GM12878 (cell line): ENCODE results near the gene CARD9. TPM values are rescaled to one million over a fixed set of nuclear protein-coding genes. Genes with fewer than 3 reads are reported as not detected.
A peak's percentile ranks its signal among the peaks of the same experiment; 100 is the strongest.

Experiments used
- ATAC-seq: fragments of 200-7000 bp; cut with Tn5 transposase; 3 replicates; pipeline ENCODE4 v1.9.1; 2020; ENCODE audit warnings: mild to moderate bottlenecking, moderate library complexity
- BruUV-seq: library from RNA; stranded (reverse); fragments of 400-500 nt; replicated peaks from 2 replicates; lab custom pipeline; 2021; lab: Mats Ljungman, UMichigan
- CTCF ChIA-PET: fragments of 300-600 bp; sonication (Branson Sonifier 250); formaldehyde crosslinking; extraction: SDS; loops from one replicate; lab custom pipeline; 2021; ENCODE audit warnings: inconsistent platforms; lab: Yijun Ruan, JAX
- POLR2A ChIA-PET: fragments of 350-600 bp; formaldehyde crosslinking; extraction: SDS; loops from one replicate; lab custom pipeline; 2021; ENCODE audit warnings: inconsistent platforms; lab: Charles Lee
- RAD21 ChIA-PET: fragments of 300-600 bp; sonication (Branson Sonifier 250); formaldehyde crosslinking; loops from one replicate; lab custom pipeline; 2023; ENCODE audit warnings: antibody characterized with exemption; ENCODE audit not compliant: unreplicated experiment; lab: Charles Lee
- SMC1A ChIA-PET: fragments of 300-600 bp; sonication (Branson Sonifier 250); formaldehyde crosslinking; loops from one replicate; lab custom pipeline; 2023; ENCODE audit not compliant: unreplicated experiment, uncharacterized antibody; lab: Charles Lee
- DNase-seq: peaks from one replicate; pipeline ENCODE4 v3.0.0-alpha.2; 2011; ENCODE audit warnings: low read depth, low spot score
- FAIRE-seq: peaks from 3 replicates; lab custom pipeline; 2011; peaks lifted over from hg19 to GRCh38; lab: Jason Lieb, UNC
- H2AFZ ChIP-seq: 2 replicates; pipeline ENCODE4 v1.6.0; 2011; ENCODE audit warnings: low read depth, low read length, control low read depth; ENCODE audit not compliant: control insufficient read depth
- H3K27ac ChIP-seq: 2 replicates; pipeline ENCODE4 v1.5.1; 2011; ENCODE audit warnings: control low read depth; ENCODE audit not compliant: control insufficient read depth, insufficient read depth
- H3K27me3 ChIP-seq, 2 experiments: replicated peaks in 1 of 2; 2 replicates each; pipeline versions ENCODE4 v1.6.0 to v1.6.1; 2011; ENCODE audit warnings: low read length in 1 of 2; ENCODE audit not compliant: control insufficient read depth in 2 of 2, insufficient read depth in 2 of 2
- H3K36me3 ChIP-seq, 2 experiments: 2 replicates each; pipeline ENCODE4 v1.5.1; 2011; ENCODE audit warnings: low read length in 1 of 2; ENCODE audit not compliant: control insufficient read depth in 2 of 2, insufficient read depth in 2 of 2
- H3K4me1 ChIP-seq: 2 replicates; pipeline ENCODE4 v1.6.1; 2011; ENCODE audit warnings: mild to moderate bottlenecking, low read length, moderate library complexity, mixed read lengths; ENCODE audit not compliant: control insufficient read depth, insufficient read depth
- H3K4me2 ChIP-seq: 2 replicates; pipeline ENCODE4 v1.6.0; 2011; ENCODE audit warnings: control low read depth; ENCODE audit not compliant: control insufficient read depth, insufficient read depth
- H3K4me3 ChIP-seq: fragments of 200-600 bp; sonication (generic); 2 replicates; pipeline ENCODE4 v1.5.1; 2016
- H3K79me2 ChIP-seq: 2 replicates; pipeline ENCODE4 v1.6.0; 2011; ENCODE audit warnings: low read length; ENCODE audit not compliant: control insufficient read depth, insufficient read depth
- H3K9ac ChIP-seq: 2 replicates; pipeline ENCODE4 v1.8.0; 2011; ENCODE audit warnings: low read length, control low read depth, mixed read lengths; ENCODE audit not compliant: control insufficient read depth, insufficient read depth
- H3K9me3 ChIP-seq: replicated peaks from 3 replicates; pipeline ENCODE4 v1.5.1; 2011; ENCODE audit warnings: mild to moderate bottlenecking, low read length; ENCODE audit not compliant: control insufficient read depth, insufficient read depth
- H4K20me1 ChIP-seq: 2 replicates; pipeline ENCODE4 v1.6.0; 2011; ENCODE audit not compliant: control insufficient read depth, insufficient read depth
- ASH2L ChIP-seq: fragments of 300-600, 200-600 bp; sonication (generic); IDR thresholded peaks from 2 replicates; pipeline ENCODE4 v1.6.1; 2017; ENCODE audit warnings: low read depth, mild to moderate bottlenecking, borderline replicate concordance
- BACH1 ChIP-seq: fragments of 450-650 bp; IDR thresholded peaks from 2 replicates; pipeline ENCODE4 v1.6.1; 2017; ENCODE audit warnings: mild to moderate bottlenecking, borderline replicate concordance
- BHLHE40 ChIP-seq, 2 experiments: fragments of 450-650 bp in 1 of 2; IDR thresholded peaks; 2 replicates each; pipeline ENCODE4 v1.6.1; 2011 to 2017; ENCODE audit warnings: low read depth in 2 of 2, borderline replicate concordance in 1 of 2, improper control_type of control experiment in 1 of 2, low read length in 1 of 2, mild to moderate bottlenecking in 1 of 2
- CBX3 ChIP-seq: fragments of 200-600 bp; sonication (generic); IDR thresholded peaks from 2 replicates; pipeline ENCODE4 v1.6.1; 2016; ENCODE audit warnings: low read depth, borderline replicate concordance
- CREM ChIP-seq: IDR thresholded peaks from 2 replicates; pipeline ENCODE4 v1.6.1; 2014; ENCODE audit warnings: antibody characterized with exemption, low read depth
- DPF2 ChIP-seq: fragments of 450-650 bp; IDR thresholded peaks from 2 replicates; pipeline ENCODE4 v1.6.1; 2017; ENCODE audit warnings: mild to moderate bottlenecking
- EGR1 ChIP-seq, 2 experiments: IDR thresholded peaks; 1 replicate in 1 of 2; 2 replicates in 1 of 2; pipeline ENCODE4 v1.6.1; 2011 to 2012; ENCODE audit warnings: low read depth in 2 of 2, low read length in 2 of 2, borderline replicate concordance in 1 of 2, mild to moderate bottlenecking in 1 of 2, moderate library complexity in 1 of 2
- GABPA ChIP-seq: IDR thresholded peaks from 2 replicates; pipeline ENCODE4 v1.6.1; 2014; ENCODE audit warnings: antibody characterized with exemption, low read depth, mild to moderate bottlenecking, inconsistent platforms
- IKZF1 ChIP-seq: fragments of 450-650 bp; conservative IDR thresholded peaks from 2 replicates; pipeline ENCODE4 v1.6.1; 2017; ENCODE audit warnings: antibody characterized with exemption, mild to moderate bottlenecking
- JUND ChIP-seq: IDR thresholded peaks from 2 replicates; pipeline ENCODE4 v1.6.1; 2012; ENCODE audit warnings: low read depth, mild to moderate bottlenecking, low read length, improper control_type of control experiment, moderate library complexity
- NBN ChIP-seq: fragments of 450-650 bp; IDR thresholded peaks from 2 replicates; pipeline ENCODE4 v1.6.1; 2016
- NFYA ChIP-seq: IDR thresholded peaks from 2 replicates; pipeline ENCODE4 v1.6.1; 2011; ENCODE audit warnings: low read depth, mild to moderate bottlenecking, low read length, improper control_type of control experiment, borderline replicate concordance
- NRF1 ChIP-seq: conservative IDR thresholded peaks from 2 replicates; pipeline ENCODE4 v1.6.1; 2011; ENCODE audit warnings: mild to moderate bottlenecking, low read depth, low read length, improper control_type of control experiment
- POLR2AphosphoS2 ChIP-seq: IDR thresholded peaks from 2 replicates; pipeline ENCODE4 v1.6.1; 2011; ENCODE audit warnings: low read depth, mild to moderate bottlenecking, low read length, improper control_type of control experiment, moderate library complexity
- RELA ChIP-seq: fragments of 450-650 bp; IDR thresholded peaks from 2 replicates; pipeline ENCODE4 v1.8.0; 2014; ENCODE audit warnings: borderline replicate concordance; ENCODE audit not compliant: partially characterized antibody
- RFX5 ChIP-seq: IDR thresholded peaks from 2 replicates; pipeline ENCODE4 v1.6.1; 2011; ENCODE audit warnings: low read depth, low read length, improper control_type of control experiment
- SREBF1 ChIP-seq: IDR thresholded peaks from 2 replicates; pipeline ENCODE4 v1.6.1; 2012; ENCODE audit warnings: mild to moderate bottlenecking, low read length
- TAF1 ChIP-seq: IDR thresholded peaks from 2 replicates; pipeline ENCODE4 v1.6.1; 2011; ENCODE audit warnings: mild to moderate bottlenecking, low read depth, low read length, borderline replicate concordance
- TBL1XR1 ChIP-seq: IDR thresholded peaks from 2 replicates; pipeline ENCODE4 v1.6.1; 2012; ENCODE audit warnings: low read depth, low read length, improper control_type of control experiment
- ZNF622 ChIP-seq: fragments of 450-650 bp; IDR thresholded peaks from 2 replicates; pipeline ENCODE4 v1.6.1; 2017; ENCODE audit warnings: mild to moderate bottlenecking, inconsistent platforms
- WGBS: methylation state at CpG from one replicate; pipeline ENCODE4 v1.1.6; 2016; ENCODE audit warnings: low lambda C conversion rate; ENCODE audit not compliant: insufficient replicate concordance, insufficient coverage; ENCODE audit errors: missing lambda C conversion rate; 5-methylcytosine and 5-hydroxymethylcytosine counted together
- in situ Hi-C: fragments of 300-500 bp; cut with MboI; formaldehyde crosslinking; loops from 9 replicates; pipeline ENCODE4 v1.14.3; 2018; ENCODE audit warnings: mixed read lengths
- intact Hi-C: fragments of 100-400 bp; cut with micrococcal nuclease; formaldehyde crosslinking; loops from one replicate; pipeline ENCODE4 v1.14.2; 2022; ENCODE audit not compliant: unreplicated experiment
- polyA plus RNA-seq, 11 experiments: library from polyadenylated mRNA; depleted of rRNA in 4 of 11; unstranded in 6 of 11; stranded (reverse) in 5 of 11; fragments of >200 nt; fragmentation: Nextera tagmentation in 4 of 11; fragmentation: Illumina TruSeq in 1 of 11; extraction: Ambion mirVana in 4 of 11; extraction: Trizol in 1 of 11; gene quantifications; 1 replicate in 1 of 11; 2 replicates in 10 of 11; pipeline versions ENCODE4 v1.2.1 to v1.2.3, GENCODE V29; 2011 to 2016; ENCODE audit warnings: inconsistent platforms in 2 of 11, missing spikeins in 2 of 11, low read depth in 1 of 11
- total RNA-seq, 4 experiments: library from RNA; depleted of rRNA in 3 of 4; stranded (reverse); fragments of >200 nt in 3 of 4; fragmentation: Illumina TruSeq in 1 of 4; extraction: Trizol in 1 of 4; gene quantifications; 2 replicates each; pipeline versions ENCODE4 v1.2.1 to v1.2.3, GENCODE V29; 2013 to 2021
- TF ChIP-seq, protein P1 (sequence below): IDR thresholded peaks from 2 replicates; pipeline ENCODE4 v1.6.1; 2011; ENCODE audit warnings: borderline replicate concordance, low read depth, mild to moderate bottlenecking, moderate library complexity, low read length; ENCODE audit not compliant: insufficient read depth, poor library complexity, severe bottlenecking
- TF ChIP-seq, protein P2 (sequence below): IDR thresholded peaks from 2 replicates; pipeline ENCODE4 v1.6.1; 2011; ENCODE audit warnings: mild to moderate bottlenecking, low read depth, low read length, moderate library complexity; ENCODE audit not compliant: insufficient replicate concordance

CARD9 gene
- total and polyA plus RNA-seq, 10 of the 15 experiments (the other 5 are each of a cell fraction or from before 2014, with no cell fraction given) = 0.11 to 4.9 (median 1.8) TPM; not detected in 1

DNA sequence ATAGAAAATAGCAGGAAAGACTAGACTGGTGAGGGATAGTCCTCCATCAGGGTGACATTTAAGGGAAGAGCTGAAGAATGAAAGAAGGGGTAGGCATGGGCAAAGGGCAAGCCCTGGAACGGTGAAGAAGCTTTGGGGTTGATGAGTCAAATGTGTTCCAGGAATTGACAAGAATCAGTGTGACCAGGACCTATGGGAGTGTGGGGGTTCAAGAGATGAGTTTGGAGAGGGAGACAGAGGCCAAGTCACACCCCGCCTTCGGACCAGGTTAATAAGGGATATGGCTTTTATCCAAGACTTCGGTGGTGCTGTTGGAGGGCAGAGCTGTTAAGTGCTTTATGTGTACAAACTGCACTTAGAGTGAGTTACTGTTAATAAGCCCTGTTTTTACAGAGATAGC is 37.9 kb upstream of the CARD9 start (continued):
- TF ChIP-seq TBL1XR1 (no peak), RFX5 (no peak), CBX3 (no peak), NFYA (no peak), JUND (no peak)

DNA sequence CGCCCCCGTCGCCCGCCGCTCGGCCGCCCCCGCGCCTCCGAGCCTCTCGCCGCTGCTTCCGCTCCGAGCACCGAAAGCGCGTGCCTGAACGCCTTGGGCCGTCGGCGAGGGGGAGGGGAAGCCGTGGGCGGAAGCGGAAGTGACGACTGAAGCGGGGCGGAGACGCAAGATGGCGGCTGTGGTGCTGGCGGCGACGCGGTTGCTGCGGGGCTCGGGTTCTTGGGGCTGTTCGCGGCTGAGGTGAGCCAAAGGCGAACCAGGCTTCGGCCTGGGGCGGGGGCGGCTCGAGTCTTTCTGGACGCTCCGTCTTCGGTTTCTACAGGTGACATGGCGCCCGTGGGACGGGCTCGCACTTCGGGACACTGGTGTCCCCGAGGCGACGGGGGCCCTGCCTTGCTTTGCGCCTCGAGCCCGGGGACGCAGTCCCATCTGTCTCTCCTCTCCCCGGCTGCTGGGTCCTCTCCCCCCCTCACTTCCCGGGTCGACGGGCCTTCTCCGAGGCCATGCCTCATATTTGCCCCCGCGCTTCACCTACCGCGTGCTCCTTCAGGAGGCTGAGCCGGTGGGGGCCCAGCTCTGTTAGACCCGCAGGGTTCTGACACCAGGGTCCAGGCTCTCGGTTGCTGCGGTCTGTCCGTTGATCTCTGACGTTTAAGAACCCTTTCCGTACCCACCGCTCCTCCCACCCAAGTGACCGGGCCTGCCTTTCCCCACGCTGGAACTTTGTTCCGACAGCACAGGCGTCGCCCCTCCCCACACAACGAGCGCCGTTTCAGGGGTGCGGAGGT is 37.2 kb upstream of the CARD9 start, which contains the start of the genes ENTR1 and PMPCA:
ENTR1 (minus strand) TSS at position 115 of the 788 bp plus-strand sequence. CDS start 217 bp downstream, outside the sequence.
PMPCA (plus strand) TSS at position 159 of the 788 bp plus-strand sequence; CDS start at position 170, 11 bp downstream.
- Histone ChIP-seq H2AFZ (peak within 1 kb of the TSS; percentile 67), H3K79me2 (peaks cover 55% of the 10 kb centered on the region), H3K4me3 (peak within 1 kb of the TSS; percentile 96), H3K9me3 (no peaks in the 10 kb centered on the region), H3K4me1 (peaks cover 16% of the 10 kb centered on the region), H3K36me3 (peaks cover 15 to 21% of the 10 kb centered on the region in 2 experiments; a peak in 3 of 4 replicates), H3K27me3 (no peaks in the 10 kb centered on the region), H3K9ac (peak within 1 kb of the TSS; percentile 97), H3K4me2 (peak within 1 kb of the TSS; percentile 99), H3K27ac (peak within 1 kb of the TSS; percentile 93), H4K20me1 (no peaks in the 10 kb centered on the region)
- RAD21 ChIA-PET = no interaction called here
- in situ Hi-C loops = no loop called here
- intact Hi-C loops = loop anchor here (2.0 kb wide), 1 partner anchor 72 kb away; the partner anchor contains the start of gene SEC16A
- POLR2A ChIA-PET = interaction anchor here (1.1 to 1.9 kb wide), 6 partner anchors 10 to 659 kb away, joined by 3 to 11 read pairs (median 4); partner anchors contain the start of genes SAPCD2 and SNAPC4
- FAIRE-seq = peak; percentile 52
- CTCF ChIA-PET = interaction anchor here (1.3 to 2.0 kb wide), 2 partner anchors 10 to 48 kb away, joined by 6 to 21 read pairs; no protein-coding TSS in a partner anchor
- SMC1A ChIA-PET = interaction anchor here (1.4 kb wide), 1 partner anchor 10 kb away, joined by 4 read pairs; no protein-coding TSS in a partner anchor
- peak; percentile 66 for DNase-seq
- no TSS peak for BruUV-seq
- 1% methylated on average over 63 of the region's 83 CpGs for WGBS
- peak; percentile 78 for ATAC-seq
- TF ChIP-seq, protein P1, sequence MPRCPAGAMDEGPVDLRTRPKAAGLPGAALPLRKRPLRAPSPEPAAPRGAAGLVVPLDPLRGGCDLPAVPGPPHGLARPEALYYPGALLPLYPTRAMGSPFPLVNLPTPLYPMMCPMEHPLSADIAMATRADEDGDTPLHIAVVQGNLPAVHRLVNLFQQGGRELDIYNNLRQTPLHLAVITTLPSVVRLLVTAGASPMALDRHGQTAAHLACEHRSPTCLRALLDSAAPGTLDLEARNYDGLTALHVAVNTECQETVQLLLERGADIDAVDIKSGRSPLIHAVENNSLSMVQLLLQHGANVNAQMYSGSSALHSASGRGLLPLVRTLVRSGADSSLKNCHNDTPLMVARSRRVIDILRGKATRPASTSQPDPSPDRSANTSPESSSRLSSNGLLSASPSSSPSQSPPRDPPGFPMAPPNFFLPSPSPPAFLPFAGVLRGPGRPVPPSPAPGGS = no peak
- TF ChIP-seq SREBF1 (no peak), CREM (peak; percentile 95), BHLHE40 (IDR thresholded peaks at IDR 0.05; ENCODE audit: borderline replicate concordance in 1 of 2, low read depth in 2 of 2, low read length in 1 of 2) (peak; percentile 80 to 92), DPF2 (no peak), TAF1 (peak; percentile 99), POLR2AphosphoS2 (peak; percentile 91), NRF1 (no peak), ASH2L (no peak), IKZF1 (peak; percentile 54), RELA (peak; percentile 64), EGR1 (IDR thresholded peaks at IDR 0.05; ENCODE audit: borderline replicate concordance in 1 of 2, low read depth in 2 of 2, low read length in 2 of 2) (peak; percentile 83 to 98), NBN (peak; percentile 71), ZNF622 (no peak), GABPA (peak; percentile 90), BACH1 (peak; percentile 41)
- TF ChIP-seq, protein P2, sequence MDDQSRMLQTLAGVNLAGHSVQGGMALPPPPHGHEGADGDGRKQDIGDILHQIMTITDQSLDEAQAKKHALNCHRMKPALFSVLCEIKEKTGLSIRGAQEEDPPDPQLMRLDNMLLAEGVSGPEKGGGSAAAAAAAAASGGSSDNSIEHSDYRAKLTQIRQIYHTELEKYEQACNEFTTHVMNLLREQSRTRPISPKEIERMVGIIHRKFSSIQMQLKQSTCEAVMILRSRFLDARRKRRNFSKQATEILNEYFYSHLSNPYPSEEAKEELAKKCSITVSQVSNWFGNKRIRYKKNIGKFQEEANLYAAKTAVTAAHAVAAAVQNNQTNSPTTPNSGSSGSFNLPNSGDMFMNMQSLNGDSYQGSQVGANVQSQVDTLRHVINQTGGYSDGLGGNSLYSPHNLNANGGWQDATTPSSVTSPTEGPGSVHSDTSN = no peak
